Measurements from ENCODE around the gene TBX20. TPM values are rescaled to one million over a fixed set of nuclear protein-coding genes. Genes with fewer than 3 reads are reported as not detected.

TBX20 gene
- total RNA-seq, 3 donors from 2014 or later = 0.59 TPM; not detected in 2

DNA sequence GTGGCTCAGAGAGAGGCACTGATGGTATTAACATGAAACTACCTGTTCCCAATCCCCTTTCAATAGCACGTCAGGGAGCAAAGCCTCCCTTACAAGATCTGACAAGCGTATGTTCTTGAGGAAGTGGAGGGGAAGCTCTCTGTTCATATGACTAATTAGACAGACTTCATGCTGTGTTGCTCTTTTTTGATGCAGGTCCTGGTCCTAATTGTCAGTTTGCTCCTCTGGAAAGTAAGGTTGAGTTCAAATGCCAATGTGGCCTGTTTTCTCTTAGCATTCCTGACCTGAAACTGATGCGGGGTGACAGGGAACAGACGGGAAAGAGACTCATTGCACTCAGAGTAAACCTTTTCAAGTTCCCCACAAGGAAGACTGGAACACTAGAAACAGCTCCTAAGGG is 27.0 kb upstream of the TBX20 start:
- DNase-seq (ENCODE audit: low spot score in 2 of 2) = no peak
- no peaks in the 10 kb centered on the region for H3K9me3 ChIP-seq
- intact Hi-C loops (cut with DNase I; ENCODE audit: low total_unique reads) = no loop called here

DNA sequence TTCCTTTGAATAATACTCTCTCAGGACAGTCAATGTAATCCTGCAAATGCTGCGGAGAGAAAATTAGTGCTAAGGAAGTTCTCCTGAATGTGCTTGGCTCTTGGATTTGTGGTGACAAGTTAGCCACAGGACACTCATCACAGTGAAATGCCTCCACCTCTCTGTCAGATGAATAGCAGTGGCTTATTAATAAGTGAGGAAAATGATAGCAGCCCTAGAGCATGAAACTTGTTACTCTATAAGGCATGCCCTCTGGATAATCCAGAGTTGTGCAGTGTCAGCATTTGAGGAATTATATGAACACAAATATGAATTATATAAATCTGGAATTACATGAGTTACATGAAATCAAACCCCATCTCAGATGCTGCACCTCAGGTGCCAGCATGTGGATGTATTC is 23.5 kb upstream of the TBX20 start:
- H3K4me3 ChIP-seq = no peak overlapping the region
- H3K4me1 ChIP-seq = no peaks in the 10 kb centered on the region
- DNase-seq (ENCODE audit: low spot score in 2 of 2) = no peak
- no peaks in the 10 kb centered on the region for H3K36me3 ChIP-seq
- peaks cover 0 to 8% of the 10 kb centered on the region in 2 donors for H3K27me3 ChIP-seq
- intact Hi-C loops (cut with DNase I; ENCODE audit: low total_unique reads) = no loop called here
- H3K27ac ChIP-seq = no peak overlapping the region
- H3K9me3 ChIP-seq = no peaks in the 10 kb centered on the region
- TF ChIP-seq POLR2A (IDR thresholded peaks at IDR 0.05) = no peak
- TF ChIP-seq, protein P1, sequence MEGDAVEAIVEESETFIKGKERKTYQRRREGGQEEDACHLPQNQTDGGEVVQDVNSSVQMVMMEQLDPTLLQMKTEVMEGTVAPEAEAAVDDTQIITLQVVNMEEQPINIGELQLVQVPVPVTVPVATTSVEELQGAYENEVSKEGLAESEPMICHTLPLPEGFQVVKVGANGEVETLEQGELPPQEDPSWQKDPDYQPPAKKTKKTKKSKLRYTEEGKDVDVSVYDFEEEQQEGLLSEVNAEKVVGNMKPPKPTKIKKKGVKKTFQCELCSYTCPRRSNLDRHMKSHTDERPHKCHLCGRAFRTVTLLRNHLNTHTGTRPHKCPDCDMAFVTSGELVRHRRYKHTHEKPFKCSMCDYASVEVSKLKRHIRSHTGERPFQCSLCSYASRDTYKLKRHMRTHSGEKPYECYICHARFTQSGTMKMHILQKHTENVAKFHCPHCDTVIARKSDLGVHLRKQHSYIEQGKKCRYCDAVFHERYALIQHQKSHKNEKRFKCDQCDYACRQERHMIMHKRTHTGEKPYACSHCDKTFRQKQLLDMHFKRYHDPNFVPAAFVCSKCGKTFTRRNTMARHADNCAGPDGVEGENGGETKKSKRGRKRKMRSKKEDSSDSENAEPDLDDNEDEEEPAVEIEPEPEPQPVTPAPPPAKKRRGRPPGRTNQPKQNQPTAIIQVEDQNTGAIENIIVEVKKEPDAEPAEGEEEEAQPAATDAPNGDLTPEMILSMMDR (IDR thresholded peaks at IDR 0.05) = no peak
- no peak for TF ChIP-seq POLR2AphosphoS5 (IDR thresholded peaks at IDR 0.05)

More for the DNA sequence above, 27.0 kb upstream of the TBX20 start:
- Histone ChIP-seq H3K4me1 (no peaks in the 10 kb centered on the region), H3K27ac (no peak overlapping the region), H3K27me3 (peaks cover 0 to 6% of the 10 kb centered on the region in 2 donors), H3K4me3 (no peak overlapping the region), H3K36me3 (no peaks in the 10 kb centered on the region)
- TF ChIP-seq POLR2A (IDR thresholded peaks at IDR 0.05) (no peak), POLR2AphosphoS5 (IDR thresholded peaks at IDR 0.05) (no peak)

DNA sequence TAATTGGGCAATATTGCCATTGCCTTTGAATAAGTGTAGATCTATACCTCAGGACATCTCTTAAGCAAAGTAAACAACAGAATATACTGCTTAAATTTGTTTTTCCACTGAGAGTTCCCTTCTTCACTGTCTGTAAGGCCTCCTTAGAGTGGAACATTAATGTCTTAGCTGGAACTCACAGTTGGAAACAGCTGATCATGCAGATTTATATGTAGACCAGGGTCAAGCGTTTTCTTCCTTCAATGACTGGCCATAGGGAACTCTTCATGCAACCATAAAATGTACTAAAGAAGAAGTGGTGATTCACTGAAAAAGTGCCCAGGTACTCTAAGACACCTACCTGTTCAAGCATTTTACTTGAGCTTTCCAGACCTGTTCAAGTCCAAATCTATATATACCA is 18.3 kb upstream of the TBX20 start:
- H3K27me3 ChIP-seq = peaks cover 0 to 6% of the 10 kb centered on the region in 2 donors
- TF ChIP-seq, protein P1 (IDR thresholded peaks at IDR 0.05) = no peak
- TF ChIP-seq POLR2AphosphoS5 (IDR thresholded peaks at IDR 0.05) (no peak), POLR2A (IDR thresholded peaks at IDR 0.05) (no peak)
- no peak overlapping the region for H3K4me3 ChIP-seq
- intact Hi-C loops (cut with DNase I; ENCODE audit: low total_unique reads) = no loop called here
- H3K9me3 ChIP-seq = no peaks in the 10 kb centered on the region
- no peaks in the 10 kb centered on the region for H3K4me1 ChIP-seq
- no peak overlapping the region for H3K27ac ChIP-seq
- no peak for DNase-seq (ENCODE audit: low spot score in 2 of 2)
- H3K36me3 ChIP-seq = no peaks in the 10 kb centered on the region

DNA sequence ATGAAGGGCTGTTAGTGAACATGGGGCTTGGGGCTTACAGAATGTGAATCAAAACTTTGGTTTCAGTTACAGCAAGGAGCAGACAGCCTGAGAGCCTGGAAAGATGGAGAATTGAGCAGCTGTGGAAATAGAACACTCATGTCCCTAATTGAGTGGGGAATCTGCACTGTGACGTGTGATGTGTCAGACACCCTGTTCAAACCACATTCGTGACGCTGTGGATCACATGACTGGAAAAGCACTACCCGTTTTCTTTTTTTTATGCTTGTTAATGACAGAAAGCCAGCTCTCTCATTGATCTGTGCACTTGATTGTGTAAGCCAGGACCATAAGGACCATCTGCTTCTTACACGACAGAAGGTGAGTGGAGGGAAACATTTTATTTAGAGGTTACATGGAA is 15.1 kb upstream of the TBX20 start:
- intact Hi-C loops (cut with DNase I; ENCODE audit: low total_unique reads) = loop anchor here (10.0 kb wide), 1 partner anchor 1956 kb away; no protein-coding TSS in a partner anchor
- DNase-seq (ENCODE audit: low spot score in 2 of 2) = no peak
- Histone ChIP-seq H3K36me3 (no peaks in the 10 kb centered on the region), H3K27ac (no peak overlapping the region), H3K4me1 (no peaks in the 10 kb centered on the region), H3K9me3 (no peaks in the 10 kb centered on the region), H3K27me3 (peaks cover 0 to 13% of the 10 kb centered on the region in 2 donors), H3K4me3 (no peak overlapping the region)
- TF ChIP-seq POLR2AphosphoS5 (IDR thresholded peaks at IDR 0.05) (no peak), POLR2A (IDR thresholded peaks at IDR 0.05) (no peak)
- TF ChIP-seq, protein P1 (IDR thresholded peaks at IDR 0.05) = no peak

DNA sequence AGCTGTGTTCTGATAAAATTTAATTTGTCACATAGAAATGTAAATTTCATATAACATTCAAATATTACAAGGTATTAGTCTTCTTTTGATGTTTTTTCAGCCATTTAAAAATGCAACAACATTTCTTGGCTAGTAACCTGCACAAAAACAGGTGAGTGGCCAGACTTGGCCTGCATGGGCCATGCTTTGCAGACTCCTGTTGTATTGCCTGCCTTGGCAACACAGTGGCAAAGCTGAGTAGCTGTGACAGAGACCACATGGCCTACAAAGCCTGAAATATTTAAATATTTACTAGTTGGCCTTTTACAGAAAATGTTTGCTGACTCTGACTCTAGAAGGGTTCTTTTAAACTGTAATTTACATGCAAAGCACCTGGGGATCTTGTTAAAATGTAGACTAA is 13.5 kb upstream of the TBX20 start:
- Histone ChIP-seq H3K4me1 (no peaks in the 10 kb centered on the region), H3K9me3 (no peaks in the 10 kb centered on the region), H3K4me3 (no peak overlapping the region), H3K36me3 (no peaks in the 10 kb centered on the region), H3K27me3 (peaks cover 0 to 26% of the 10 kb centered on the region in 2 donors), H3K27ac (no peak overlapping the region)
- no peak for DNase-seq (ENCODE audit: low spot score in 2 of 2)
- intact Hi-C loops (cut with DNase I; ENCODE audit: low total_unique reads) = loop anchor here (10.0 kb wide), 1 partner anchor 1957 kb away; no protein-coding TSS in a partner anchor
- TF ChIP-seq, protein P1 (IDR thresholded peaks at IDR 0.05) = no peak
- no peak for TF ChIP-seq POLR2A (IDR thresholded peaks at IDR 0.05)
- TF ChIP-seq POLR2AphosphoS5 (IDR thresholded peaks at IDR 0.05) = no peak

All from breast epithelium (tissue), 4 donors.